Transverse colon (tissue), 4 donors: ENCODE results near the gene CBX2. TPM values are rescaled to one million over a fixed set of nuclear protein-coding genes. Genes with fewer than 3 reads are reported as not detected.

Experiments used
- DNase-seq: peaks from one replicate; pipeline ENCODE4 v3.0.0-alpha.2; 2019
- H3K27ac ChIP-seq, 4 donors: fragments of 200-600 bp; sonication (generic); 2 replicates each; pipeline ENCODE4 v1.5.1; 2016 to 2018; ENCODE audit warnings: inconsistent platforms in 4 of 4
- H3K27me3 ChIP-seq: fragments of 200-600 bp; sonication (generic); 2 replicates; pipeline ENCODE4 v1.5.1; 2017; ENCODE audit warnings: inconsistent platforms
- H3K36me3 ChIP-seq, 4 donors: fragments of 200-600 bp; sonication (generic); 2 replicates each; pipeline ENCODE4 v1.5.1; 2017 to 2019; ENCODE audit warnings: inconsistent platforms in 4 of 4
- H3K4me1 ChIP-seq, 4 donors: fragments of 200-600 bp; sonication (generic); 2 replicates each; pipeline ENCODE4 v1.5.1; 2017 to 2020; ENCODE audit warnings: inconsistent platforms in 4 of 4
- H3K4me3 ChIP-seq, 4 donors: fragments of 200-600 bp; sonication (generic); 1 replicate in 1 of 4; 2 replicates in 3 of 4; pipeline versions ENCODE4 v1.5.1 to v1.6.1; 2017 to 2019; ENCODE audit warnings: inconsistent platforms in 4 of 4
- H3K9me3 ChIP-seq, 2 donors: fragments of 200-600 bp; sonication (generic); 2 replicates each; pipeline ENCODE4 v1.5.1; 2017 to 2019; ENCODE audit warnings: inconsistent platforms in 2 of 2
- EP300 ChIP-seq: sonication (generic); formaldehyde crosslinking; IDR thresholded peaks from one replicate; pipeline ENCODE4 v1.6.1; 2017; ENCODE audit warnings: antibody characterized with exemption, low read depth
- POLR2A ChIP-seq: fragments of 450-650 bp; IDR thresholded peaks from one replicate; pipeline ENCODE4 v1.6.1; 2016; ENCODE audit warnings: antibody characterized with exemption, mild to moderate bottlenecking, moderate library complexity
- POLR2AphosphoS5 ChIP-seq, 3 donors: sonication (generic); formaldehyde crosslinking; IDR thresholded peaks; one replicate each; pipeline ENCODE4 v1.6.1; 2016; ENCODE audit warnings: antibody characterized with exemption in 3 of 3
- WGBS, 2 donors: methylation state at CpG; one replicate each; pipeline ENCODE4 v1.1.5; 2018; ENCODE audit warnings: low coverage in 1 of 2; 5-methylcytosine and 5-hydroxymethylcytosine counted together
- in situ Hi-C, 4 donors: fragments of 200-750 bp; cut with MboI; loops; one replicate each; pipeline versions ENCODE4 v1.15.0 to v1.15.1; 2017; ENCODE audit warnings: low sequenced_read_pairs in 3 of 4, low pct_ligation_motif_present in 1 of 4, low pct_unique_long_range_greater_than_20kb in 1 of 4
- intact Hi-C: fragments of 100-400 bp; cut with DNase I; formaldehyde crosslinking; loops from one replicate; pipeline ENCODE4 v1.15.1; 2023; ENCODE audit warnings: low total_unique reads
- total RNA-seq, 4 donors: library from RNA; depleted of rRNA; stranded (reverse); fragments of >200 nt; gene quantifications; one replicate each; pipeline ENCODE4 v1.1.0, GENCODE V29; 2016
- TF ChIP-seq, protein P1 (sequence below), 5 experiments: fragments of 200-600 bp in 3 of 5; fragments of 450-650 bp in 2 of 5; sonication (generic) in 3 of 5; IDR thresholded peaks; 1 replicate in 2 of 5; 2 replicates in 3 of 5; pipeline ENCODE4 v1.5.1; 2016 to 2017; ENCODE audit warnings: antibody characterized with exemption in 5 of 5, inconsistent platforms in 3 of 5, mild to moderate bottlenecking in 2 of 5, moderate library complexity in 1 of 5

The CBX2 gene
- total RNA-seq, 4 donors from 2014 or later = 0.27 to 0.64 TPM; not detected in 2

DNA sequence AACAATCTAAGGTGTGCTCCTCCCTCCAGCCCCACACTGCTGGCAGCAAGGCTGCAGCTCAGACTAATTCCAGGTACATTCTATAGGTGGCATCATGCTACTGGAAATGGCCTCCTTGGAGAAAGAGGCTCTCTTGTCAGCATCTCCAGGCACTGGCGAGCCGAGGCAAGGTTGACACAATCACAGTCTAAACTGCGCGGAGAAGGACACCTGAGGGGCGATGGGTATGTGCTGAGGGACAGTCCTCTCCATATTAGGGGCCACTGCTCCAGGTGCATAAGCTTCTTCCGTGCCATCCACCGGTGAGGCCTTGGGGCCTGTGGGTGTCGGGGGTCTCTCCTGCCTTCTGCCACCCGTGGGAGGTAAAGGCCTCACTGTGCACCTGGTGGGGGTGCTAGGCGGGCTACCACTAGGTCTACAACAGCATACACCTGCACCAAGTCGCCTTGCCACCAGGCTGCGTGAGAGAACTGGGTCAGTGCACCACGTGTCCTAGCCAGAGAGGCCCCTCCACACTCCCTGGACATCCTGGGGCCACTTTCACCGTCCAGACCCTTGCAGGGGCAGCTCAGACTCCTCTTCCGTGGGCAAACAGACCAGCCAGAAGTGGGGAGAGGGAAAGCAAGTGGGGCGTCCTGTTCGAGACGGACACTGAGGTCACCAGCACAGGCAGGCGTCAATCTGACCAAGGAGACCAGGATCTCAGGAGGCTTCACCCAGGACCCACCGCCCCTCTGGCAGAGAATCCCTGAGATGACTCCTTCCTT, 31.0 kb downstream of the CBX2 start:
- H3K4me1 ChIP-seq = peaks cover 22 to 47% (median 44%) of the 10 kb centered on the region in 4 donors
- in situ Hi-C loops (loop anchor here in 2 of 4 donors (25.0 kb wide), 1 partner anchor 178 kb away; no protein-coding TSS in a partner anchor), intact Hi-C loops (no loop called here)

DNA sequence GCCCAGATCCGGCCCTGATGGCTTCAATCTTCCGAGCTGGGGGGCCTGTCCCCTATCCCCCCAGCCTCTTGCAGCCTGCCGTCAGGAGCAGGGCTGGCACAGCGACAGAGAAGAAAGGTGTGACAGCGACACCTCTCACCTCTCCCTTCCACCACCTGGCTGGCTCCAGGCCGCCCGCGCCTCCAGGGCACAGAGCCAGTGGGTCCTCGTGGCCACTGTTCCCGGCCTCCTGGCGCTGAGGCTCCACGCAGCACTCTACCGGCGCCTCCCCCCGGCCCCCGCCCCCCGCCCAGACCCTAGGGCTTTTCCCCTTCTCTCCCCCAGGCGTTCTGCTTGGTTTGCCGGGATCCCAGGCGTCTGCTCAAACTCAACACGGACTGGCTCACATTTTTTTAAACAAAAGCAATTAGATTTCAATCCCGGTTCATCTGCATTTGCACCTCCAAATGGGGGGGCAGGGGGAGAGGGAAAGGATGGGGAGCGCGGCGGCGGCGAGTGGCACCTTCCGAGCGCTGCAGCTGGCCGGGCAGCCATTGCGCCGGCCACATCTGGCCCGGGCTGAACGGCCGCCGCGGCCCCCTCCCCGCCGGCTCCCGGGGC, 31.7 kb downstream of the CBX2 start:
- in situ Hi-C loops (loop anchor here in 2 of 4 donors (25.0 kb wide), 1 partner anchor 178 kb away; no protein-coding TSS in a partner anchor), intact Hi-C loops (no loop called here)
- WGBS, 2 donors = 6% methylated on average over 36 of the region's 40 CpGs; no CpG with 5 or more reads in 1 of the 2 donors
- H3K4me1 ChIP-seq = peaks cover 23 to 48% (median 45%) of the 10 kb centered on the region in 4 donors
- no peak overlapping the region for H3K4me3 ChIP-seq
- H3K36me3 ChIP-seq = no peaks in the 10 kb centered on the region
- peaks cover 99% of the 10 kb centered on the region for H3K27me3 ChIP-seq
- H3K9me3 ChIP-seq = no peaks in the 10 kb centered on the region
- no peak overlapping the region for H3K27ac ChIP-seq
- TF ChIP-seq POLR2A (no peak), EP300 (no peak), POLR2AphosphoS5 (IDR thresholded peaks at IDR 0.05) (no peak)
- TF ChIP-seq, protein P1, sequence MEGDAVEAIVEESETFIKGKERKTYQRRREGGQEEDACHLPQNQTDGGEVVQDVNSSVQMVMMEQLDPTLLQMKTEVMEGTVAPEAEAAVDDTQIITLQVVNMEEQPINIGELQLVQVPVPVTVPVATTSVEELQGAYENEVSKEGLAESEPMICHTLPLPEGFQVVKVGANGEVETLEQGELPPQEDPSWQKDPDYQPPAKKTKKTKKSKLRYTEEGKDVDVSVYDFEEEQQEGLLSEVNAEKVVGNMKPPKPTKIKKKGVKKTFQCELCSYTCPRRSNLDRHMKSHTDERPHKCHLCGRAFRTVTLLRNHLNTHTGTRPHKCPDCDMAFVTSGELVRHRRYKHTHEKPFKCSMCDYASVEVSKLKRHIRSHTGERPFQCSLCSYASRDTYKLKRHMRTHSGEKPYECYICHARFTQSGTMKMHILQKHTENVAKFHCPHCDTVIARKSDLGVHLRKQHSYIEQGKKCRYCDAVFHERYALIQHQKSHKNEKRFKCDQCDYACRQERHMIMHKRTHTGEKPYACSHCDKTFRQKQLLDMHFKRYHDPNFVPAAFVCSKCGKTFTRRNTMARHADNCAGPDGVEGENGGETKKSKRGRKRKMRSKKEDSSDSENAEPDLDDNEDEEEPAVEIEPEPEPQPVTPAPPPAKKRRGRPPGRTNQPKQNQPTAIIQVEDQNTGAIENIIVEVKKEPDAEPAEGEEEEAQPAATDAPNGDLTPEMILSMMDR (IDR thresholded peaks at IDR 0.05) = no peak
- DNase-seq = peak; percentile 53

More for the DNA sequence above, 31.0 kb downstream of the CBX2 start:
- Histone ChIP-seq H3K27me3 (peaks cover 99% of the 10 kb centered on the region), H3K9me3 (no peaks in the 10 kb centered on the region), H3K36me3 (no peaks in the 10 kb centered on the region), H3K4me3 (no peak overlapping the region), H3K27ac (no peak overlapping the region)
- TF ChIP-seq, protein P1 (IDR thresholded peaks at IDR 0.05) = peak; percentile 35 to 64 (median 41)
- TF ChIP-seq EP300 = no peak
- peak; percentile 57 for DNase-seq
- WGBS, 2 donors = 25% methylated on average over 20 of the region's 20 CpGs; no CpG with 5 or more reads in 1 of the 2 donors

GRCh38 chr17:79810130-79811010, 32.4 kb downstream of the CBX2 start:
- WGBS, 2 donors = 0 to 1% methylated on average over 1 to 77 of the region's 79 CpGs
- in situ Hi-C loops (loop anchor here in 2 of 4 donors (25.0 kb wide), 1 partner anchor 177 kb away; no protein-coding TSS in a partner anchor), intact Hi-C loops (no loop called here)
- peak; percentile 85 for DNase-seq
- H3K4me1 ChIP-seq = peaks cover 25 to 55% (median 53%) of the 10 kb centered on the region in 4 donors
- peaks cover 99% of the 10 kb centered on the region for H3K27me3 ChIP-seq
- no peaks in the 10 kb centered on the region for H3K9me3 ChIP-seq
- H3K4me3 ChIP-seq = peak overlapping the region in 1 of 4 donors; percentile 21
- H3K36me3 ChIP-seq = no peaks in the 10 kb centered on the region
- no peak overlapping the region for H3K27ac ChIP-seq
- TF ChIP-seq, protein P1 (IDR thresholded peaks at IDR 0.05) = no peak
- TF ChIP-seq POLR2AphosphoS5 (IDR thresholded peaks at IDR 0.05) (no peak), EP300 (no peak), POLR2A (no peak)
